Naive B cell (primary cell): ENCODE results near the gene MITD1. TPM values are rescaled to one million over a fixed set of nuclear protein-coding genes. Genes with fewer than 3 reads are reported as not detected.
"Not testable (repeated sequence)": the region's sequence is repeated elsewhere in the genome, so short reads cannot be mapped to it uniquely, and the experiment has no call there.

Experiments used
- ATAC-seq, 2 donors: fragments of 150-1000 bp; cut with Tn5 transposase; 2 replicates each; pipeline ENCODE4 v1.10.0; 2021; ENCODE audit warnings: low read depth in 2 of 2, mild to moderate bottlenecking in 2 of 2, moderate library complexity in 2 of 2
- DNase-seq: peaks from one replicate; pipeline ENCODE4 v3.0.0; 2022
- H3K27ac Mint-ChIP-seq, 6 donors: one replicate each; pipeline ENCODE4 v1.8.0; 2020 to 2022; ENCODE audit warnings: mild to moderate bottlenecking in 6 of 6, mixed read lengths in 6 of 6, moderate library complexity in 5 of 6, inconsistent platforms in 2 of 6
- H3K27me3 Mint-ChIP-seq, 3 donors: one replicate each; pipeline ENCODE4 v1.8.0; 2021 to 2022; ENCODE audit warnings: mixed read lengths in 3 of 3, mild to moderate bottlenecking in 1 of 3
- H3K36me3 Mint-ChIP-seq, 2 donors: one replicate each; pipeline ENCODE4 v1.8.0; 2020 to 2022; ENCODE audit warnings: mixed read lengths in 2 of 2, inconsistent platforms in 1 of 2, mild to moderate bottlenecking in 1 of 2
- H3K4me1 Mint-ChIP-seq, 3 donors: one replicate each; pipeline ENCODE4 v1.8.0; 2020 to 2022; ENCODE audit warnings: mixed read lengths in 3 of 3, inconsistent platforms in 1 of 3, mild to moderate bottlenecking in 1 of 3, moderate library complexity in 1 of 3
- H3K4me3 Mint-ChIP-seq, 8 donors: one replicate each; pipeline ENCODE4 v1.8.0; 2020 to 2022; ENCODE audit warnings: mild to moderate bottlenecking in 8 of 8, mixed read lengths in 8 of 8, moderate library complexity in 8 of 8, inconsistent platforms in 2 of 8
- H3K9me3 Mint-ChIP-seq, 7 donors: one replicate each; pipeline ENCODE4 v1.8.0; 2020 to 2022; ENCODE audit warnings: mixed read lengths in 7 of 7, mild to moderate bottlenecking in 5 of 7, inconsistent platforms in 2 of 7, moderate library complexity in 1 of 7
- polyA plus RNA-seq, 6 donors: library from polyadenylated mRNA; unstranded; fragments of 300-500 nt; fragmentation: Illumina TruSeq; gene quantifications; one replicate each; pipeline ENCODE4 v1.2.3, GENCODE V29; 2021; ENCODE audit warnings: low read depth in 6 of 6

MITD1 gene
- 10 to 100 TPM; 64.7 to 81.5 (median 67.7) TPM for polyA plus RNA-seq

- DNase-seq (peak; percentile 91), ATAC-seq (peak; percentile 95)
- Mint-ChIP-seq H3K4me3 (peak within 1 kb of the TSS; percentile 96 to 100 (median 100)), H3K4me1 (peaks cover 40 to 78% (median 60%) of the 10 kb centered on the region in 3 donors), H3K36me3 (peaks cover 0 to 6% of the 10 kb centered on the region in 2 donors), H3K27me3 (no peaks in the 10 kb centered on the region), H3K9me3 (no peaks in the 10 kb centered on the region), H3K27ac (peak within 1 kb of the TSS; percentile 97 to 100 (median 100))
Measured at GRCh38 chr2:99180755-99181623, at the start of gene MITD1, which contains the start of gene MRPL30. Gene MITD1 (minus strand): TSS chr2:99181058. CDS start chr2:99180981, 77 bp downstream. Gene MRPL30 (plus strand): TSS chr2:99181184. CDS start chr2:99186204, 5,020 bp downstream.

DNA sequence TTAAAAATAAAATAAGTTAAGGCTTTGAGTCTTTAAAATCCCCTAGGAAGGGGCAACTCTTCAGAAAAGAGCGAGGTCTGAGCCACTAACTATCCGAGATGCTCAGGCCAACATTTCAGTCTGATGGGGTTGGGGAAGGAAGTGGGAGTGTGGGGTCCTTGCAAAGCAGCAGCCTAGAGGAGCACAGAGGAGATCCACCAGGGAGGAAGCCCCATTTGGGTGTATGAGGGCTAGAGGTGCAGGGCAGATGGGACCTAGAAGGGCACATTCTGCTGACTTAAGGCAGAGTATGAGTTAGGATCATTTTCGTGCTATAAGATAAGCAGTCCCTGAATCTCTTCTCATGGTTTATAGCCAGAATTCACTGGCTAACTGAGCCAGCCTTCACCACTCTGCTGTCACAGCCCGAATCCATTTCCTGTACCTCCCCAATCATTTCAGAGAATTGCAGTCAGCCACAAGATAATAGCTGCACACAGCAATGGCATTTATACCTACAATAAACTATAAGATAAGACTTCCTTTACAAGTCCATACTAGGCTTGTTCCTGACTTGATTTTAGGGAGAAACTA is 37.2 kb upstream of the MITD1 start:
- no peak overlapping the region for H3K27ac Mint-ChIP-seq
- ATAC-seq = no peak
- H3K36me3 Mint-ChIP-seq = peaks cover 17 to 19% of the 10 kb centered on the region in 2 donors
- no peaks in the 10 kb centered on the region for H3K9me3 Mint-ChIP-seq
- DNase-seq = no peak
- no peaks in the 10 kb centered on the region for H3K27me3 Mint-ChIP-seq
- H3K4me1 Mint-ChIP-seq = no peaks in the 10 kb centered on the region
- H3K4me3 Mint-ChIP-seq = no peak overlapping the region

GRCh38 chr2:99216096-99216495 is 35.2 kb upstream of the MITD1 start:
- H3K36me3 Mint-ChIP-seq = peaks cover 10 to 17% of the 10 kb centered on the region in 2 donors
- peak overlapping the region in 1 of 6 donors; percentile 81 for H3K27ac Mint-ChIP-seq
- no peak overlapping the region for H3K4me3 Mint-ChIP-seq
- ATAC-seq (no peak), DNase-seq (no peak)
- H3K4me1 Mint-ChIP-seq = no peaks in the 10 kb centered on the region
- H3K27me3 Mint-ChIP-seq = no peaks in the 10 kb centered on the region
- no peaks in the 10 kb centered on the region for H3K9me3 Mint-ChIP-seq

- no peaks in the 10 kb centered on the region for H3K4me1 Mint-ChIP-seq
- peaks cover 10 to 15% of the 10 kb centered on the region in 2 donors for H3K36me3 Mint-ChIP-seq
- no peak overlapping the region for H3K4me3 Mint-ChIP-seq
- DNase-seq (no peak), ATAC-seq (no peak)
- H3K9me3 Mint-ChIP-seq = peaks cover 0 to 15% (median 10%) of the 10 kb centered on the region in 7 donors
- no peaks in the 10 kb centered on the region for H3K27me3 Mint-ChIP-seq
- no peak overlapping the region for H3K27ac Mint-ChIP-seq
Measured at GRCh38 chr2:99205491-99205890, 24.6 kb upstream of the MITD1 start.

- Mint-ChIP-seq H3K36me3 (peaks cover 0 to 7% of the 10 kb centered on the region in 2 donors), H3K4me1 (no peaks in the 10 kb centered on the region), H3K4me3 (no peak overlapping the region), H3K27me3 (no peaks in the 10 kb centered on the region), H3K27ac (peak overlapping the region in 5 of 6 donors; percentile 1 to 78 (median 27)), H3K9me3 (peaks cover 0 to 15% (median 8%) of the 10 kb centered on the region in 7 donors)
- no peak for DNase-seq
- no peak for ATAC-seq
Measured at GRCh38 chr2:99201959-99202678, 21.3 kb upstream of the MITD1 start.

DNA sequence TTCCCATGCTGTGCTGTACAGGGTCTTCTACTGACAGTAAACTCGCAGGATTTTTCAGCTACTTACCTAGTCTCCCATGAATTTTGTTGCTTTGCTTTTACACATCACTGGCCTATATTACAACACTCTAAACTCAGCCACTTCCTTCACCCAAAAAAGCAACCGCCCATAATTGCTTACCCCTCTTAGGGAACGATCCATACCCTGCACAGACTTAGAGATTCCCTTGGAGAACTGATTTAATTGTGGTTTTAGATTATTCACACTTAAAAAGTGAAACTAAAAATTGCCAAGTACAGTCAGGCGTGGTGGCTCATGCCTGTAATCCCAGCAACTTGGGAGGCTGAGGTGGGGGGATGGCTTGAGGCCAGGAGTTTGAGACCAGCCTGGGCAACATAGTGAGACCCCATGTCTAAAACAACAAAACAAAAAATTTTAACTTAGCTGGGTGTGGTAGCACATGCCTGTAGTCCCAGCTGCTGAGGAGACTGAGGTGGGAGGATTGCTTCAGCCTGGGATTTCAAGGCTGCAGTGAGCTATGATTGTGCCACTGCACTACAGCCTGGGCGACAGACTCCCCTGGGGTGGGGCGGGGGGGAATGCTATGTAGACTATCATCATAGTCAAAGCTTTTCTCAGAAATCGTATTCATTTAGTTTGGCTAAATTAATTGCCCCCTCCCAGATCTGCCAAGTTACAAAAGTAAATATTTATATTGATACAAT is 19.4 kb upstream of the MITD1 start:
- Mint-ChIP-seq H3K4me3 (peak overlapping the region in 1 of 8 donors; percentile 15), H3K4me1 (no peaks in the 10 kb centered on the region), H3K36me3 (peaks cover 0 to 6% of the 10 kb centered on the region in 2 donors), H3K27ac (peak overlapping the region in 2 of 6 donors; percentile 49 to 80), H3K9me3 (no peaks in the 10 kb centered on the region), H3K27me3 (no peaks in the 10 kb centered on the region)
- ATAC-seq (no peak), DNase-seq (no peak)

GRCh38 chr2:99198103-99198841 is 17.4 kb upstream of the MITD1 start:
- H3K36me3 Mint-ChIP-seq = peaks cover 5 to 9% of the 10 kb centered on the region in 2 donors
- no peaks in the 10 kb centered on the region for H3K27me3 Mint-ChIP-seq
- peak overlapping the region in 1 of 6 donors; percentile 20 for H3K27ac Mint-ChIP-seq
- H3K4me3 Mint-ChIP-seq = no peak overlapping the region
- ATAC-seq = no peak
- DNase-seq = no peak
- H3K9me3 Mint-ChIP-seq = no peaks in the 10 kb centered on the region
- no peaks in the 10 kb centered on the region for H3K4me1 Mint-ChIP-seq

DNA sequence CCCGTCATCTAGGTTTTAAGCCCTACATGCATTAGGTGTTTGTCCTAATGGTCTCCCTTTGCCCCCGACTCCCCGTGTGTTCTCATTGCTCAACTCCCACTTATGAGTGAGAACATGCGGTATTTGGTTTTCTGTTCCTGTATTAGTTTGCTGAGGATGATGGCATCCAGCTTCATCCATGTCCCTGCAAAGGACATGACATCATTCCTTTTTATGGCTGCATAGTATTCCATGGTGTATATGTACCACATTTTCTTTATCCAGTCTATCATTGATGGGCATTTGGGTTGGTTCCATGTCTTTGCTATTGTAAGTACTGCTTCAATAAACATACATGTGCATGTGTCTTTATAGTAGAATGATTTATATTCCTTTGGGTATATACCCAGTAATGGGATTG is 11.5 kb upstream of the MITD1 start:
- not testable (repeated sequence) for H3K4me3 Mint-ChIP-seq, DNase-seq, H3K27ac Mint-ChIP-seq, H3K9me3 Mint-ChIP-seq, ATAC-seq, H3K27me3 Mint-ChIP-seq
- Mint-ChIP-seq H3K4me1 (peaks cover 0 to 16% (median 11%) of the 10 kb centered on the region in 3 donors), H3K36me3 (peaks cover 24 to 34% of the 10 kb centered on the region in 2 donors)

DNA sequence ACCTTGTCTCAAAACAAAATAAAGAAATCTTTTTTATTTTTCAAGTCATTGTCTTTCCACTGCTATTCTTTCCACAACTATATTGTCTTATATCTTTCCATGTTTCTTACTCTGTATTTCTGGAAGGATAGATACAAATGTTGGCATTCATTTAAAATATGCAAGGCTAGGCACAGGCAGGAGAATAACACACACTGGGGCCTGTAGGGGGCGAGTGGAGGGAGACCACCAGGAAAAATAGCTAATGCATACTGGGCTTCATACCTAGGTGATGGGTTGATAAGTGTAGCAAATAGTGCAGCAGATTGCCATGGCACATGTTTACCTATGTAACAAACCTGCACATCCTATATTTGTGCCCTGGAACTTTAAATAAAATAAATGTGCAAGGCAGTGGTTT is 9.7 kb upstream of the MITD1 start:
- H3K4me1 Mint-ChIP-seq = peaks cover 2 to 16% (median 11%) of the 10 kb centered on the region in 3 donors
- DNase-seq = no peak
- no peak for ATAC-seq
- peaks cover 0 to 3% (median 0%) of the 10 kb centered on the region in 7 donors for H3K9me3 Mint-ChIP-seq
- peaks cover 24 to 28% of the 10 kb centered on the region in 2 donors for H3K36me3 Mint-ChIP-seq
- no peak overlapping the region for H3K27ac Mint-ChIP-seq
- H3K4me3 Mint-ChIP-seq = no peak overlapping the region
- H3K27me3 Mint-ChIP-seq = no peaks in the 10 kb centered on the region

- no peak overlapping the region for H3K4me3 Mint-ChIP-seq
- H3K27me3 Mint-ChIP-seq = no peaks in the 10 kb centered on the region
- H3K36me3 Mint-ChIP-seq = peaks cover 19 to 25% of the 10 kb centered on the region in 2 donors
- no peak overlapping the region for H3K27ac Mint-ChIP-seq
- peaks cover 0 to 3% (median 0%) of the 10 kb centered on the region in 7 donors for H3K9me3 Mint-ChIP-seq
- H3K4me1 Mint-ChIP-seq = peaks cover 15 to 28% (median 16%) of the 10 kb centered on the region in 3 donors
- ATAC-seq (no peak), DNase-seq (no peak)
Measured at GRCh38 chr2:99188357-99188756, 7.5 kb upstream of the MITD1 start.

GRCh38 chr2:99187011-99187410 is 6.2 kb upstream of the MITD1 start:
- no peak overlapping the region for H3K27ac Mint-ChIP-seq
- DNase-seq (no peak), ATAC-seq (no peak)
- no peaks in the 10 kb centered on the region for H3K27me3 Mint-ChIP-seq
- H3K36me3 Mint-ChIP-seq = peaks cover 12 to 17% of the 10 kb centered on the region in 2 donors
- H3K4me3 Mint-ChIP-seq = no peak overlapping the region
- H3K9me3 Mint-ChIP-seq = no peaks in the 10 kb centered on the region
- peaks cover 18 to 35% (median 27%) of the 10 kb centered on the region in 3 donors for H3K4me1 Mint-ChIP-seq

DNA sequence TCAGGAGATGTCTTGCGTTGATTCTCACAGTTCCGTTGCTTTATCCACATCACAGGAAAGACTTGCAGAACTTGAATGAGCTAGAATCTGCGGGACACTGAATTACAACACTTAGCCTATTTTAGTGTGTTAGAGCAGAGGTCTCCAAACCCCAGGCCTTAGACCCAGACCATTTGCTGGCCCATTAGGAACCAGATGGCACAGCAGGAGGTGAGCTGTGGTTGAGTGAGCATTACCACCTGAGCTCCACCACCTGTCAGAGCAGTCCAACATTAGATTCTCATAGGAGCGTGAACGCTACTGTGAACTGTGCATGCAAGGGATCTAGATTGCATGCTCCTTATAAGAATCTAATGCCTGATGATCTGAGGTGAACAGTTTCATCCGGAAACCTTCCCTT is 4.0 kb upstream of the MITD1 start:
- H3K36me3 Mint-ChIP-seq = peaks cover 6 to 8% of the 10 kb centered on the region in 2 donors
- DNase-seq = no peak
- no peak overlapping the region for H3K4me3 Mint-ChIP-seq
- peaks cover 19 to 46% (median 33%) of the 10 kb centered on the region in 3 donors for H3K4me1 Mint-ChIP-seq
- H3K27me3 Mint-ChIP-seq = no peaks in the 10 kb centered on the region
- ATAC-seq = no peak
- H3K9me3 Mint-ChIP-seq = no peaks in the 10 kb centered on the region
- H3K27ac Mint-ChIP-seq = no peak overlapping the region
